Measurements from ENCODE around the gene KRT39.
"Not testable (repeated sequence)": the region's sequence is repeated elsewhere in the genome, so short reads cannot be mapped to it uniquely, and the experiment has no call there.

The KRT39 gene

DNA sequence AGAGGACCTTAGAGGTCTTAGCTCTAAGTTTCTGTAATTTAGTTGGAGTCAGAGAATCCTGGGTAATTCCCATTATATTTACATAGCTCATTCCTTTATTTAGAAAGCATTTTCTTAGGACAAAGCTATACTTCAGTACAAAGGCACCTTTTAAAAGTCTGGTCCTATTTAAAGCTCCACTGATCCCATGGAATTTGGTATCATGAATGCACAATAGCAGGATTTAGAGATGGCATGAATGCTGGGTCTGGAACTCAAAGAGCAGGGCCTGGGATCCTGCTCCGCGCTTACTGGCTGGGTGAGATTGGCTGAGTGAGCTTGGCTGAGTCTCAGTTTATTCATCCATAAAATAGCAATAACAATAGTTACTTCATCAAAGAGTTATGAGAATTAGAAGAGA is 34.1 kb downstream of the KRT39 start:
- H3K4me3 ChIP-seq (ENCODE audit: low read depth in 1 of 2, low read length in 2 of 2) = no peak overlapping the region
- H3K9ac ChIP-seq (ENCODE audit: low read depth in 1 of 2, low read length in 2 of 2) = no peak overlapping the region
- H3K27ac ChIP-seq (ENCODE audit: low read depth, low read length) = no peak overlapping the region
- H3K36me3 ChIP-seq (ENCODE audit: control insufficient read depth in 1 of 2, insufficient read depth in 2 of 2, low read length in 2 of 2) = no peaks in the 10 kb centered on the region
- peaks cover 0 to 3% of the 10 kb centered on the region in 2 donors for H3K27me3 ChIP-seq (ENCODE audit: control insufficient read depth in 1 of 2, insufficient read depth in 2 of 2, low read length in 2 of 2)
- peaks cover 0 to 13% of the 10 kb centered on the region in 2 donors for H3K4me1 ChIP-seq (ENCODE audit: control insufficient read depth in 1 of 2, insufficient read depth in 2 of 2, low read length in 2 of 2)
- H3K9me3 ChIP-seq (ENCODE audit: control insufficient read depth in 1 of 2, low read length in 2 of 2) = no peaks in the 10 kb centered on the region

DNA sequence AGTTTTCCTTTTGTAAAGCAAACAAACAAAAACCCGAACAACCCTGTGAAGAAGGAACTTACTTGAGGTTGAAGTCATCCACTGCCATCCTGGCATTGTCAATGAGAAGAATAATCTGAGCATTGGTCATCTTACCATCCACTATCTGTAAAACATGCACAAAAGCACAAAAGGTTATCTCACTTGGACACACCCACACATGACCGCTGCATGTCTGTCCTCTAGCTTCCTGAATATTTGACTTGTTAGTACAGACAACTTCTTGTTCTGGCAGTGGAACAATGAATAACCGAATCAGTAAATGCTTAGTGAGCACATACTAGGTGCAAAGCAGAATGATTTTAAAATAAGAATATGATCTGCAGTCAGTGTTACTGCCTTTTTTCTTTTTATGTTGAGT is 35.4 kb downstream of the KRT39 start:
- Histone ChIP-seq H3K4me3 (ENCODE audit: low read depth in 1 of 2, low read length in 2 of 2) (no peak overlapping the region), H3K4me1 (ENCODE audit: control insufficient read depth in 1 of 2, insufficient read depth in 2 of 2, low read length in 2 of 2) (no peaks in the 10 kb centered on the region), H3K27ac (ENCODE audit: low read depth, low read length) (no peak overlapping the region), H3K9me3 (ENCODE audit: control insufficient read depth in 1 of 2, low read length in 2 of 2) (no peaks in the 10 kb centered on the region), H3K9ac (ENCODE audit: low read depth in 1 of 2, low read length in 2 of 2) (no peak overlapping the region), H3K27me3 (ENCODE audit: control insufficient read depth in 1 of 2, insufficient read depth in 2 of 2, low read length in 2 of 2) (peaks cover 0 to 3% of the 10 kb centered on the region in 2 donors), H3K36me3 (ENCODE audit: control insufficient read depth in 1 of 2, insufficient read depth in 2 of 2, low read length in 2 of 2) (no peaks in the 10 kb centered on the region)

DNA sequence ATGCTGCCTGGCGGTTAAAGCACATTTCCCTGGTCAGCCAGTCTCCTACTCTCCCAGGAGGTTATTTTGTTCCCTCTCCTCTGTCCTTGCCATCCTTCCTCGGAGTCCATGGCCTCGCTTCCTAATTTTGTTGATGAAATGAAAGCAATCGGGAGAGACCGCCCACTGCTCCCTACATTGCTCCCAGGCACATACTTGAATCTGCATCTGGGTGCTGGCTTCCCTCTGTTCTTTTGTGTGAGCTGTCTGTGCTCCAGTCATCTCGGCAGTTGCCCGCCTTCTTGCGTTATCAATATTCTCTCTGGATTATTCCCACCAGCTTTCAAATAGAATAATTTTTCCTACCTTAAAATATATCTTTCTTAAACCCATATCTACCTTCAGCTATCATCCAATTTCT is 40.4 kb downstream of the KRT39 start:
- no peak overlapping the region for H3K9ac ChIP-seq (ENCODE audit: low read depth in 1 of 2, low read length in 2 of 2)
- no peak overlapping the region for H3K4me3 ChIP-seq (ENCODE audit: low read depth in 1 of 2, low read length in 2 of 2)
- H3K27ac ChIP-seq (ENCODE audit: low read depth, low read length) = no peak overlapping the region
- H3K9me3 ChIP-seq (ENCODE audit: control insufficient read depth in 1 of 2, low read length in 2 of 2) = no peaks in the 10 kb centered on the region
- no peaks in the 10 kb centered on the region for H3K36me3 ChIP-seq (ENCODE audit: control insufficient read depth in 1 of 2, insufficient read depth in 2 of 2, low read length in 2 of 2)
- H3K4me1 ChIP-seq (ENCODE audit: control insufficient read depth in 1 of 2, insufficient read depth in 2 of 2, low read length in 2 of 2) = no peaks in the 10 kb centered on the region
- H3K27me3 ChIP-seq (ENCODE audit: control insufficient read depth in 1 of 2, insufficient read depth in 2 of 2, low read length in 2 of 2) = peaks cover 0 to 8% of the 10 kb centered on the region in 2 donors

DNA sequence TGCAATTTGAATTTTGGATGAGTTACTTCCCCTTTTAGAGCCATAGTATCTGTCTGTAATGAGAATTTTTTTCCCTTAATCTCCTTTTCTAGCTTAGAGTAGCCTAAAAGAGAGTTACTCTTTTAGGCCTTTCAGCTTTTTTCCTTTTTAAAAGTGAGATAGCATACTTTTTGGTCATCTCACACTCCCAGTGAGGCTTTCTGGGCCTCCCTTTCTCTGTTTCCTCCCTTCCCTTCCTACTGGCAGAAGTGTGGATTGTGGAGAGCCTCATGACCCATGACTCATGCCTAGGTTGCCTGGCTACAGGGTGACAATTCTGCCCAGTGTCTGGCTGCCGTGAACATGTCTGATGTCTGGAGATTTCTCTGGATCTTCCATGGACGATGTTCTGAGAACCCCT is 44.5 kb downstream of the KRT39 start:
- Histone ChIP-seq H3K27ac (ENCODE audit: low read depth, low read length) (no peak overlapping the region), H3K4me1 (ENCODE audit: control insufficient read depth in 1 of 2, insufficient read depth in 2 of 2, low read length in 2 of 2) (no peaks in the 10 kb centered on the region), H3K4me3 (ENCODE audit: low read depth in 1 of 2, low read length in 2 of 2) (no peak overlapping the region), H3K36me3 (ENCODE audit: control insufficient read depth in 1 of 2, insufficient read depth in 2 of 2, low read length in 2 of 2) (no peaks in the 10 kb centered on the region), H3K27me3 (ENCODE audit: control insufficient read depth in 1 of 2, insufficient read depth in 2 of 2, low read length in 2 of 2) (peaks cover 0 to 7% of the 10 kb centered on the region in 2 donors), H3K9me3 (ENCODE audit: control insufficient read depth in 1 of 2, low read length in 2 of 2) (no peaks in the 10 kb centered on the region), H3K9ac (ENCODE audit: low read depth in 1 of 2, low read length in 2 of 2) (no peak overlapping the region)

DNA sequence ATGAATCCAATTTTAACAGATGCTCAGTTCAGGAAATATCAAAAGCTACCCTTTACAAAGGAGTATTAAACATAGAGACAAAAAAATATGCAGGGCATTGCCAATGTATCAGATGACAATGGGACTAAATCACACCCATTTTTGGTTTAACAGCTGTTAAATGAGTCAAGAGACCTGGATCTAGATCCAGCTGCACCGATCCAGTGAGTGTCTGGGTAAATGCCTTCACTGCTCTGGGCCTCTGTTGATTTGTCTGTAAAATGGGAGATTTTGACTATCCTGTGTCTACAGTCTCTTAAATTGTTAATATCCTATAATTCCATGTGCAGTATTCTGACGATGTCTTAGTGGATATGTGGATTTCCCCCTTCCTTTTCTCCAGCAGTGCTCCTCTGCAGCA is 45.7 kb downstream of the KRT39 start:
- Histone ChIP-seq H3K36me3 (ENCODE audit: control insufficient read depth in 1 of 2, insufficient read depth in 2 of 2, low read length in 2 of 2) (no peaks in the 10 kb centered on the region), H3K9me3 (ENCODE audit: control insufficient read depth in 1 of 2, low read length in 2 of 2) (no peaks in the 10 kb centered on the region), H3K27ac (ENCODE audit: low read depth, low read length) (no peak overlapping the region), H3K9ac (ENCODE audit: low read depth in 1 of 2, low read length in 2 of 2) (no peak overlapping the region), H3K4me3 (ENCODE audit: low read depth in 1 of 2, low read length in 2 of 2) (no peak overlapping the region), H3K4me1 (ENCODE audit: control insufficient read depth in 1 of 2, insufficient read depth in 2 of 2, low read length in 2 of 2) (no peaks in the 10 kb centered on the region), H3K27me3 (ENCODE audit: control insufficient read depth in 1 of 2, insufficient read depth in 2 of 2, low read length in 2 of 2) (peaks cover 0 to 7% of the 10 kb centered on the region in 2 donors)

DNA sequence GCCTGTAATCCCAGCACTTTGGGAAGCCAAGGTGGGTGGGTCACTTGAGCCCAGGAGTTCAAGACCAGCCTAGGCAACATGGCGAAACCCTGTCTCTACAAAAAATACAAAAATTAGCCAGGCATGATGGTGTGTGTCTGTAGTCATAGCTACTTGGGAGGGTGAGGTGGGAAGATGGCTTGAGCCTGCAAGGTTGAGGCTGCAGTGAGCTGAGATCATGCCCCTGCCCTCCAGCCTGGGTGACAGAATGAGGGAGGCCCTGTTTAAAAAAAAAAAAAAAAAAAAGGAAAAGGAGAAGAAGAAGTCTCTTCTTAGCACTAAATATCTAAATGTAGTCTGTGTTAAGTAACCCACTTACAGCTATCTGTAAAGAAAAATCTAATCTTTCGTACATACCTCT is 49.6 kb downstream of the KRT39 start:
- H3K9ac ChIP-seq (ENCODE audit: low read depth in 1 of 2, low read length in 2 of 2); H3K36me3 ChIP-seq (ENCODE audit: control insufficient read depth in 1 of 2, insufficient read depth in 2 of 2, low read length in 2 of 2); H3K27me3 ChIP-seq (ENCODE audit: control insufficient read depth in 1 of 2, insufficient read depth in 2 of 2, low read length in 2 of 2); H3K4me1 ChIP-seq (ENCODE audit: control insufficient read depth in 1 of 2, insufficient read depth in 2 of 2, low read length in 2 of 2); H3K9me3 ChIP-seq (ENCODE audit: control insufficient read depth in 1 of 2, low read length in 2 of 2); H3K4me3 ChIP-seq (ENCODE audit: low read depth in 1 of 2, low read length in 2 of 2); H3K27ac ChIP-seq (ENCODE audit: low read depth, low read length): not testable (repeated sequence)

DNA sequence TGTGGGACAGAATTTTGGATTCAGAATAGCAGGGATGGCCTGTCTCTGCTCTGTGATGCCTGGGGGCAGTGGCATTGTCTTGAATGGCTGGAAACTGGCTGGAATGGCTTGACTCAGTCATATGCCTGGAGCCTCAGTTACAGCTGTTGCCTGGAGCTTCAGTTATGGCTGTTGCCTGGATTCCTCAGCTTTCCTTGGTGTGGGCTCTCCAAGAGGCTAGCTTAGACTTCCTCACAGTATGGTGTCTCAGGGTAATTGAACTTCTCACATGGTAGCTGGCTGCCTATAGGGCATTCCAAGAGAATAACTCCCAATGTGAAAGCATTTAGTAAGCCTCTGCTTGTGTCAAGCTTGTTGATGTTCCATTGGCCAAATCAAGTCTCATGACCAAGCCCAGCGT is 50.4 kb downstream of the KRT39 start:
- Histone ChIP-seq H3K4me3 (ENCODE audit: low read depth in 1 of 2, low read length in 2 of 2) (no peak overlapping the region), H3K4me1 (ENCODE audit: control insufficient read depth in 1 of 2, insufficient read depth in 2 of 2, low read length in 2 of 2) (no peaks in the 10 kb centered on the region), H3K27ac (ENCODE audit: low read depth, low read length) (no peak overlapping the region), H3K36me3 (ENCODE audit: control insufficient read depth in 1 of 2, insufficient read depth in 2 of 2, low read length in 2 of 2) (no peaks in the 10 kb centered on the region), H3K9ac (ENCODE audit: low read depth in 1 of 2, low read length in 2 of 2) (no peak overlapping the region), H3K9me3 (ENCODE audit: control insufficient read depth in 1 of 2, low read length in 2 of 2) (no peaks in the 10 kb centered on the region), H3K27me3 (ENCODE audit: control insufficient read depth in 1 of 2, insufficient read depth in 2 of 2, low read length in 2 of 2) (no peaks in the 10 kb centered on the region)

DNA sequence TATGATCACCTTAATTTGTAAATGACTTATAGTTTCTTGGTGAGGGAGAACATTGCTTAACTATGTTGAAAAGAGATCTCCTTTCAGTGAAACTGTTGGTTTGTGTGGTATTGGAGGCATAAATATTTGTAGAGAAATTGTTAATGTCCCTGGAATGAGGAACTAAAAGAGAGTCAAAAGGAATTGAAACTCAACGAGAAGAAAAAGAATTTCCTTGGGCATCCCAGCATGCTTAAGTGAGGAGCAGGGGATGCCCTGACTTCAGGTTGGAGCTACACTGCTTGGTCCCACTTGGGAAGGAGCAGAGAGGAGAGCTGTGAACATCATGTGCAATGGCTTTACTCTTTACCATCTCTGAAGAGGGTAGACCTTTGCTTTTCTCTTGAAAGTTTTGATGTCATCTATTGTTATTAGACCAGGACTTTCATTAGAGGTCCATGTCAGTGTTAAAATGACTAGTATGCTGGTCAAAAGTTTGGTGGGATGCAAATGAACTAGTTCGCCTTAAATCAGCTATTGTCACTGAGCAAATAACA is 51.0 kb downstream of the KRT39 start:
- Histone ChIP-seq H3K9me3 (ENCODE audit: control insufficient read depth in 1 of 2, low read length in 2 of 2) (no peaks in the 10 kb centered on the region), H3K4me1 (ENCODE audit: control insufficient read depth in 1 of 2, insufficient read depth in 2 of 2, low read length in 2 of 2) (no peaks in the 10 kb centered on the region), H3K36me3 (ENCODE audit: control insufficient read depth in 1 of 2, insufficient read depth in 2 of 2, low read length in 2 of 2) (no peaks in the 10 kb centered on the region), H3K4me3 (ENCODE audit: low read depth in 1 of 2, low read length in 2 of 2) (no peak overlapping the region), H3K27me3 (ENCODE audit: control insufficient read depth in 1 of 2, insufficient read depth in 2 of 2, low read length in 2 of 2) (no peaks in the 10 kb centered on the region), H3K27ac (ENCODE audit: low read depth, low read length) (no peak overlapping the region), H3K9ac (ENCODE audit: low read depth in 1 of 2, low read length in 2 of 2) (no peak overlapping the region)

DNA sequence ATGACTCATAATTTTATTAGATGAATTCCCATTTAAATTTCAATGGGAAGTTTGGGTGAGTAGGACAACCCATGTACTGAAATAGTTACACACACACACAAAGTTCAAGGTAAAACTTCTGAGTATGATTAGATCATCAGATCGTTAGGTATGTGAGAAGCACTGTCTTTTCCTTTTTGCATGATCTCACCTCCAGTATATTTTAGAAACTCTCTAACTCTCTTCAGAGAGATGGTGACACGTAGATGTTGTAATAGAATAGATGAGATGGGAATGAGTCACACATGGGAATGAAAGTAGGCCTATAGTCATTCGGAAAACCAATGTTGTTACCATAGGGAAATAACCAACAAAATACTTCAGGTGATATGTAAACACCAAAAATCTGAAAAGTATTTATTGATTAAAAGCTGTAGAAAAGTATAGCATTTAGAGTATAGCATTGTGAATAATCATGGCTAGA is 51.5 kb downstream of the KRT39 start:
- no peaks in the 10 kb centered on the region for H3K36me3 ChIP-seq (ENCODE audit: control insufficient read depth in 1 of 2, insufficient read depth in 2 of 2, low read length in 2 of 2)
- no peak overlapping the region for H3K27ac ChIP-seq (ENCODE audit: low read depth, low read length)
- H3K9ac ChIP-seq (ENCODE audit: low read depth in 1 of 2, low read length in 2 of 2) = no peak overlapping the region
- no peak overlapping the region for H3K4me3 ChIP-seq (ENCODE audit: low read depth in 1 of 2, low read length in 2 of 2)
- no peaks in the 10 kb centered on the region for H3K9me3 ChIP-seq (ENCODE audit: control insufficient read depth in 1 of 2, low read length in 2 of 2)
- H3K27me3 ChIP-seq (ENCODE audit: control insufficient read depth in 1 of 2, insufficient read depth in 2 of 2, low read length in 2 of 2) = no peaks in the 10 kb centered on the region
- H3K4me1 ChIP-seq (ENCODE audit: control insufficient read depth in 1 of 2, insufficient read depth in 2 of 2, low read length in 2 of 2) = no peaks in the 10 kb centered on the region

DNA sequence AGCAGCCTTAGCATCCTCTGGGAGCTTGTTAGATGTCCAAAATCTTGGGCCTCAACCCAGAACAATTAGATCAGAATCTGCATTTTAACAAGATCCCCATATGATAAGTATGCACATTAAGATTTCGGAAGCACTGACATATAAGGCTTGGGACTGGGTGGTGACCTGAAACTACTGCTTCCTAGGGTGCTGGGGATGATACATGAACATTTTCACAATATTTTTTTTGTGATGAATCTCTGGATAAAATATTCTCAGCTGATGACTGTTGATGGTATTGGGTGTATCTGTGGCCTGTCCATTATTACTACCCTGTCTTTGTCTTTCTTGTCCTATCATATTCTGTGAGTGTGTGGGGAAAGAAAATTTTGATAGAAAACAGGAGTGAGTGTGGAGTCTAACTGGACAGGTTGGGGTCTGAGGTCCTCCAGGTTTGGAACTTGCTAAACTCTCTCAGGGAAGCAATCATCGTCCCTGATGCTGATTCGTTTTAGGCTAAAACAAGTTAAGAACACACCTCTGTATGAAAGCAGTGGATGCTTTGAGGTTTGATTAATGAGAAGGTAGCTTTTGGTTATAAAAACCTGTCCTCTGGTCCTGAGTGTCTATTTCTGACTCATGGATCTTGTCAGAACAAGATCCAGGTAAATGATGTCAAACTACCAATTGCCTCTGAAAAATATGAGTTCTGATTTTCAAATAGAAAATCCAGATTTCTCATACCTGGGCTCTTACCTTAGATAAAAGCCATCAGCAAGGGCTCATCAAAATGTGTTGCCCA is 52.5 kb downstream of the KRT39 start:
- H3K27me3 ChIP-seq (ENCODE audit: control insufficient read depth in 1 of 2, insufficient read depth in 2 of 2, low read length in 2 of 2) = no peaks in the 10 kb centered on the region
- H3K9ac ChIP-seq (ENCODE audit: low read depth in 1 of 2, low read length in 2 of 2) = no peak overlapping the region
- no peaks in the 10 kb centered on the region for H3K36me3 ChIP-seq (ENCODE audit: control insufficient read depth in 1 of 2, insufficient read depth in 2 of 2, low read length in 2 of 2)
- no peak overlapping the region for H3K27ac ChIP-seq (ENCODE audit: low read depth, low read length)
- no peak overlapping the region for H3K4me3 ChIP-seq (ENCODE audit: low read depth in 1 of 2, low read length in 2 of 2)
- H3K9me3 ChIP-seq (ENCODE audit: control insufficient read depth in 1 of 2, low read length in 2 of 2) = no peaks in the 10 kb centered on the region
- peaks cover 0 to 6% of the 10 kb centered on the region in 2 donors for H3K4me1 ChIP-seq (ENCODE audit: control insufficient read depth in 1 of 2, insufficient read depth in 2 of 2, low read length in 2 of 2)

Data from duodenal mucosa (tissue), 2 donors.